ENCODE measurements around the gene LRRC8C.

- TF ChIP-seq, protein P1, sequence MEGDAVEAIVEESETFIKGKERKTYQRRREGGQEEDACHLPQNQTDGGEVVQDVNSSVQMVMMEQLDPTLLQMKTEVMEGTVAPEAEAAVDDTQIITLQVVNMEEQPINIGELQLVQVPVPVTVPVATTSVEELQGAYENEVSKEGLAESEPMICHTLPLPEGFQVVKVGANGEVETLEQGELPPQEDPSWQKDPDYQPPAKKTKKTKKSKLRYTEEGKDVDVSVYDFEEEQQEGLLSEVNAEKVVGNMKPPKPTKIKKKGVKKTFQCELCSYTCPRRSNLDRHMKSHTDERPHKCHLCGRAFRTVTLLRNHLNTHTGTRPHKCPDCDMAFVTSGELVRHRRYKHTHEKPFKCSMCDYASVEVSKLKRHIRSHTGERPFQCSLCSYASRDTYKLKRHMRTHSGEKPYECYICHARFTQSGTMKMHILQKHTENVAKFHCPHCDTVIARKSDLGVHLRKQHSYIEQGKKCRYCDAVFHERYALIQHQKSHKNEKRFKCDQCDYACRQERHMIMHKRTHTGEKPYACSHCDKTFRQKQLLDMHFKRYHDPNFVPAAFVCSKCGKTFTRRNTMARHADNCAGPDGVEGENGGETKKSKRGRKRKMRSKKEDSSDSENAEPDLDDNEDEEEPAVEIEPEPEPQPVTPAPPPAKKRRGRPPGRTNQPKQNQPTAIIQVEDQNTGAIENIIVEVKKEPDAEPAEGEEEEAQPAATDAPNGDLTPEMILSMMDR (IDR thresholded peaks at IDR 0.05) = no peak
- no peak for TF ChIP-seq POLR2AphosphoS5 (IDR thresholded peaks at IDR 0.05)
These were observed 4.6 kb downstream of the LRRC8C start for GRCh38 chr1:89637496-89637895.

Measured in sigmoid colon (tissue), 4 donors.